Measurements from ENCODE around the gene UQCRFS1. TPM values are rescaled to one million over a fixed set of nuclear protein-coding genes. Genes with fewer than 3 reads are reported as not detected.
"Not testable (repeated sequence)": the region's sequence is repeated elsewhere in the genome, so short reads cannot be mapped to it uniquely, and the experiment has no call there.

UQCRFS1 gene
- total and polyA plus RNA-seq, 4 donors: 11.7 to 35.0 (median 18.8) TPM

DNA sequence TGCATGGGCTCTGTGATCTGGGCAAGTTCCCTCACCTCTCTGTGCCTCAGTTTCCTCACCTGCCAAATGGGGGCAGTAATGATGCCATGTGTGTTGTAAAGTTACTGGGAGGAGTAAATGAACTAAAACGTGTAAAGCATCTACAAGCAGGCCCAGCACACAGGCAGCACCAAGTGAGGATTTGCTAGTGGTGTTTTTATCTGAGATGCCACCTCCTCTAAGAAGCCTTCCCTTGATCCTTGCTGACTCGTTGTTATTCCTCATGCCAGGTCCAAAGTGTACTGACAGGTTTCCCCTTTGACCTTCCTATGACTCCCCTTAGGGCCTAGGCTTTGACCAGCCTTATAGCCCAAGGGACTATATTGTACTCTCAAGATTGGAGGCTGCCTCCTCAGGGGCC, 1.5 kb upstream of the UQCRFS1 start:
- TF ChIP-seq, protein P1, sequence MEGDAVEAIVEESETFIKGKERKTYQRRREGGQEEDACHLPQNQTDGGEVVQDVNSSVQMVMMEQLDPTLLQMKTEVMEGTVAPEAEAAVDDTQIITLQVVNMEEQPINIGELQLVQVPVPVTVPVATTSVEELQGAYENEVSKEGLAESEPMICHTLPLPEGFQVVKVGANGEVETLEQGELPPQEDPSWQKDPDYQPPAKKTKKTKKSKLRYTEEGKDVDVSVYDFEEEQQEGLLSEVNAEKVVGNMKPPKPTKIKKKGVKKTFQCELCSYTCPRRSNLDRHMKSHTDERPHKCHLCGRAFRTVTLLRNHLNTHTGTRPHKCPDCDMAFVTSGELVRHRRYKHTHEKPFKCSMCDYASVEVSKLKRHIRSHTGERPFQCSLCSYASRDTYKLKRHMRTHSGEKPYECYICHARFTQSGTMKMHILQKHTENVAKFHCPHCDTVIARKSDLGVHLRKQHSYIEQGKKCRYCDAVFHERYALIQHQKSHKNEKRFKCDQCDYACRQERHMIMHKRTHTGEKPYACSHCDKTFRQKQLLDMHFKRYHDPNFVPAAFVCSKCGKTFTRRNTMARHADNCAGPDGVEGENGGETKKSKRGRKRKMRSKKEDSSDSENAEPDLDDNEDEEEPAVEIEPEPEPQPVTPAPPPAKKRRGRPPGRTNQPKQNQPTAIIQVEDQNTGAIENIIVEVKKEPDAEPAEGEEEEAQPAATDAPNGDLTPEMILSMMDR (IDR thresholded peaks at IDR 0.05; ENCODE audit: control extremely low read depth, extremely low read depth): no peak
- DNase-seq (no peak), ATAC-seq (ENCODE audit: insufficient read depth, low FRiP score) (no peak)
- Histone ChIP-seq H3K4me1 (ENCODE audit: control insufficient read depth in 5 of 5, insufficient read depth in 5 of 5, low read length in 5 of 5) (peaks cover 0 to 10% (median 4%) of the 10 kb centered on the region in 5 donors), H3K36me3 (ENCODE audit: control insufficient read depth in 4 of 4, insufficient read depth in 4 of 4, low read length in 4 of 4) (peaks cover 0 to 4% (median 1%) of the 10 kb centered on the region in 4 donors), H3K27ac (ENCODE audit: low read depth in 1 of 2, low read length in 1 of 2) (no peak overlapping the region), H3K4me3 (no peak overlapping the region), H3K9me3 (ENCODE audit: control insufficient read depth in 4 of 4, insufficient read depth in 3 of 4, low read length in 3 of 4) (peaks cover 0 to 2% (median 0%) of the 10 kb centered on the region in 4 donors), H3K27me3 (ENCODE audit: control insufficient read depth in 3 of 3, insufficient read depth in 3 of 3, low read length in 2 of 3) (peaks cover 0 to 8% (median 0%) of the 10 kb centered on the region in 3 donors), H3K9ac (ENCODE audit: insufficient read depth in 1 of 2, low read length in 2 of 2) (no peak overlapping the region)
- WGBS, 2 donors: 68 to 83% methylated on average over 2 of the region's 2 CpGs

DNA sequence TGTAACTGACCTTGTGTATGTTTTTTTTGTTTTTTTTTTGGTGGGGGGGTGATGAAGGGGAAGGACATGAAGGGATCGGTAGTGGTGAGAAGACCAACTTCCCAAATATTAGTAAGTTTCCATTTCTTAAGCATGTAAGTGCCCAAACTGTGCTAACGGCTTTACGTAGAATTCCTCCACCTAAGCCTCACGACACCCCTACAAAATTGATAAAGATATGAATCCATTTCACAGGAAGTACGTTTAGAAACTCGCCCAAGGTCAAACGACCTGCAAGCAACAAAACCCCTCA, 649 bp downstream of the UQCRFS1 start:
- peaks cover 0 to 10% (median 4%) of the 10 kb centered on the region in 5 donors for H3K4me1 ChIP-seq (ENCODE audit: control insufficient read depth in 5 of 5, insufficient read depth in 5 of 5, low read length in 5 of 5)
- no peaks in the 10 kb centered on the region for H3K9me3 ChIP-seq (ENCODE audit: control insufficient read depth in 4 of 4, insufficient read depth in 3 of 4, low read length in 3 of 4)
- no peak for DNase-seq
- peaks cover 0 to 8% (median 0%) of the 10 kb centered on the region in 3 donors for H3K27me3 ChIP-seq (ENCODE audit: control insufficient read depth in 3 of 3, insufficient read depth in 3 of 3, low read length in 2 of 3)
- H3K4me3 ChIP-seq: peak overlapping the region; percentile 98
- TF ChIP-seq, protein P1 (IDR thresholded peaks at IDR 0.05; ENCODE audit: control extremely low read depth, extremely low read depth): no peak
- no peak for ATAC-seq (ENCODE audit: insufficient read depth, low FRiP score)
- peak overlapping the region; percentile 92 to 98 for H3K9ac ChIP-seq (ENCODE audit: insufficient read depth in 1 of 2, low read length in 2 of 2)
- WGBS, 2 donors: 1% methylated on average over 7 of the region's 7 CpGs
- H3K36me3 ChIP-seq (ENCODE audit: control insufficient read depth in 4 of 4, insufficient read depth in 4 of 4, low read length in 4 of 4): peaks cover 0 to 6% (median 3%) of the 10 kb centered on the region in 4 donors
- H3K27ac ChIP-seq (ENCODE audit: low read depth in 1 of 2, low read length in 1 of 2): peak overlapping the region; percentile 97 to 98

GRCh38 chr19:29211562-29212355, 1.2 kb downstream of the UQCRFS1 start:
- Histone ChIP-seq H3K4me3 (peak overlapping the region; percentile 98), H3K27me3 (ENCODE audit: control insufficient read depth in 3 of 3, insufficient read depth in 3 of 3, low read length in 2 of 3) (peaks cover 0 to 6% (median 0%) of the 10 kb centered on the region in 3 donors), H3K9me3 (ENCODE audit: control insufficient read depth in 4 of 4, insufficient read depth in 3 of 4, low read length in 3 of 4) (no peaks in the 10 kb centered on the region), H3K9ac (ENCODE audit: insufficient read depth in 1 of 2, low read length in 2 of 2) (peak overlapping the region; percentile 92 to 98), H3K36me3 (ENCODE audit: control insufficient read depth in 4 of 4, insufficient read depth in 4 of 4, low read length in 4 of 4) (peaks cover 3 to 9% (median 6%) of the 10 kb centered on the region in 4 donors), H3K27ac (ENCODE audit: low read depth in 1 of 2, low read length in 1 of 2) (peak overlapping the region; percentile 62 to 98), H3K4me1 (ENCODE audit: control insufficient read depth in 5 of 5, insufficient read depth in 5 of 5, low read length in 5 of 5) (peaks cover 0 to 10% (median 4%) of the 10 kb centered on the region in 5 donors)
- TF ChIP-seq, protein P1 (IDR thresholded peaks at IDR 0.05; ENCODE audit: control extremely low read depth, extremely low read depth): no peak
- WGBS, 2 donors: 37 to 38% methylated on average over 18 of the region's 18 CpGs
- ATAC-seq (ENCODE audit: insufficient read depth, low FRiP score): no peak
- DNase-seq: peak in 1 of 3 donors; percentile 23

DNA sequence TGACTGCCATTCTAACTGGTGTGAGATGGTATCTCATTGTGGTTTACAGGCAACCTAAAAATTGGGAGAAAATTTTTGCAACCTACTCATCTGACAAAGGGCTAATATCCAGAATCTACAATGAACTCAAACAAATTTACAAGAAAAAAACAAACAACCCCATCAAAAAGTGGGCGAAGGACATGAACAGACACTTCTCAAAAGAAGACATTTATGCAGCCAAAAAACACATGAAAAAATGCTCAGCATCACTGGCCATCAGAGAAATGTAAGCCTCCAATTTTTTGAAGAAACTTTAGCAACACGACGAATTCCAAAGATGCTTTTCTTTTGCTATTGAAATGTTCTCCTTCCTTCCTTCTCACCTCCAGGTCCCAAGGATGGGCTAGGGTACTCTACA, 1.9 kb downstream of the UQCRFS1 start:
- WGBS, 2 donors: 93 to 98% methylated on average over 2 of the region's 3 CpGs
- not testable (repeated sequence) for H3K27me3 ChIP-seq (ENCODE audit: control insufficient read depth in 3 of 3, insufficient read depth in 3 of 3, low read length in 2 of 3); ATAC-seq (ENCODE audit: insufficient read depth, low FRiP score); H3K27ac ChIP-seq (ENCODE audit: low read depth in 1 of 2, low read length in 1 of 2); H3K4me3 ChIP-seq; DNase-seq; H3K9ac ChIP-seq (ENCODE audit: insufficient read depth in 1 of 2, low read length in 2 of 2); H3K9me3 ChIP-seq (ENCODE audit: control insufficient read depth in 4 of 4, insufficient read depth in 3 of 4, low read length in 3 of 4)
- Histone ChIP-seq H3K4me1 (ENCODE audit: control insufficient read depth in 5 of 5, insufficient read depth in 5 of 5, low read length in 5 of 5) (peaks cover 0 to 10% (median 4%) of the 10 kb centered on the region in 5 donors), H3K36me3 (ENCODE audit: control insufficient read depth in 4 of 4, insufficient read depth in 4 of 4, low read length in 4 of 4) (peaks cover 6 to 10% (median 8%) of the 10 kb centered on the region in 4 donors)

DNA sequence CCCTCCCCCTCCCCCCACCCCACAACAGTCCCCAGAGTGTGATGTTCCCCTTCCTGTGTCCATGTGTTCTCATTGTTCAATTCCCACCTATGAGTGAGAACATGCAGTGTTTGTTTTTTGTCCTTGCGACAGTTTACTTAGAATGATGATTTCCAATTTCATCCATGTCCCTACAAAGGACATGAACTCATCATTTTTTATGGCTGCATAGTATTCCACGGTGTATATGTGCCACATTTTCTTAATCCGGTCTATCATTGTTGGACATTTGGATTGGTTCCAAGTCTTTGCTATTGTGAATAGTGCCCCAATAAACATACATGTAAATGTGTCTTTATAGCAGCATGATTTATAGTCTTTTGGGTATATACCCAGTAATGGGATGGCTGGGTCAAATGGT, 2.4 kb downstream of the UQCRFS1 start:
- DNase-seq; H3K27me3 ChIP-seq (ENCODE audit: control insufficient read depth in 3 of 3, insufficient read depth in 3 of 3, low read length in 2 of 3); ATAC-seq (ENCODE audit: insufficient read depth, low FRiP score); H3K9ac ChIP-seq (ENCODE audit: insufficient read depth in 1 of 2, low read length in 2 of 2); H3K27ac ChIP-seq (ENCODE audit: low read depth in 1 of 2, low read length in 1 of 2); H3K4me3 ChIP-seq; H3K9me3 ChIP-seq (ENCODE audit: control insufficient read depth in 4 of 4, insufficient read depth in 3 of 4, low read length in 3 of 4): not testable (repeated sequence)
- Histone ChIP-seq H3K4me1 (ENCODE audit: control insufficient read depth in 5 of 5, insufficient read depth in 5 of 5, low read length in 5 of 5) (peaks cover 0 to 15% (median 4%) of the 10 kb centered on the region in 5 donors), H3K36me3 (ENCODE audit: control insufficient read depth in 4 of 4, insufficient read depth in 4 of 4, low read length in 4 of 4) (peaks cover 6 to 12% (median 11%) of the 10 kb centered on the region in 4 donors)
- 97 to 98% methylated on average over 3 of the region's 3 CpGs for WGBS, 2 donors
